Measurements from ENCODE around the gene RHOBTB3.
"Not testable (repeated sequence)": the region's sequence is repeated elsewhere in the genome, so short reads cannot be mapped to it uniquely, and the experiment has no call there.

DNA sequence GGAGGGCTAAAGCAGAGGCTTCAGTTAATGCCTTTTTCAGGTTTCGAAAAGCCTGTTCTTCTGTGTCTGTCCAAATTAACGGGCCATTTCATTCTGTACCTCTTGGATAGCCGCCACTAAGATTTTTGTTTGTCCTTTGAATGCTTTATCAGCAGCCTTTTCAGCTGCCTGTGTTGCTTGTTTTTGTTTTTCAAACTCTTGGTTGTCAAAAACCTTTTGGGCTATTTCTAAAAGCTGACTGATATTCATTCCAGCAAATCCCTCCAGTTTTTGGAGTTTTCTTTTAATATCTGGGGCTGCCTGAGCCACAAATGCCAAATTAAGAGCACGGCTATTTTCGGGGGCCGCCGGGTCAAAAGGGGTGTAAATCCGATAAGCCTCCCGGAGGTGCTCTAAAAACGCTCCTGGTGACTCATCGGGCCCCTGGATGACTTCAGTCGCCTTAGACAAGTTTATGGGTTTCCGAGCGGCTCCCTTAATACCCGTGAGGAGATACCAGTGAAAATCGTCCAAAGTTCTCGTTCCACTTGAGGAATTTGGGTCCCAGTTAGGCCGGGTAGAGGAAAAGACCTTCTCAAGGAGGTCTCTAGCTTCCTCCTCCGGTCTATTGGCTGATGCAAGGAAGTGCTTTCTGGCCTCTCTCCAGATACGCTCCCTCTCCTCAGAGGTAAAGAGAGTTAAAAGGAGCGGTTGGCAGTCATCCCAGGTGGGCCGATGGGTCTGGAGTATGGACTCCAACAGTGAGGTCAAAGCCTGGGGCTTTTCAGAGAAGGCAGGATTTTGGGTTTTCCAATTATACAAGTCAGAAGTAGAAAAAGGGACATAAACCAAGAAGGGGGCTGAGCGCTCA is 20.3 kb upstream of the RHOBTB3 start:
- TF ChIP-seq, protein P1, sequence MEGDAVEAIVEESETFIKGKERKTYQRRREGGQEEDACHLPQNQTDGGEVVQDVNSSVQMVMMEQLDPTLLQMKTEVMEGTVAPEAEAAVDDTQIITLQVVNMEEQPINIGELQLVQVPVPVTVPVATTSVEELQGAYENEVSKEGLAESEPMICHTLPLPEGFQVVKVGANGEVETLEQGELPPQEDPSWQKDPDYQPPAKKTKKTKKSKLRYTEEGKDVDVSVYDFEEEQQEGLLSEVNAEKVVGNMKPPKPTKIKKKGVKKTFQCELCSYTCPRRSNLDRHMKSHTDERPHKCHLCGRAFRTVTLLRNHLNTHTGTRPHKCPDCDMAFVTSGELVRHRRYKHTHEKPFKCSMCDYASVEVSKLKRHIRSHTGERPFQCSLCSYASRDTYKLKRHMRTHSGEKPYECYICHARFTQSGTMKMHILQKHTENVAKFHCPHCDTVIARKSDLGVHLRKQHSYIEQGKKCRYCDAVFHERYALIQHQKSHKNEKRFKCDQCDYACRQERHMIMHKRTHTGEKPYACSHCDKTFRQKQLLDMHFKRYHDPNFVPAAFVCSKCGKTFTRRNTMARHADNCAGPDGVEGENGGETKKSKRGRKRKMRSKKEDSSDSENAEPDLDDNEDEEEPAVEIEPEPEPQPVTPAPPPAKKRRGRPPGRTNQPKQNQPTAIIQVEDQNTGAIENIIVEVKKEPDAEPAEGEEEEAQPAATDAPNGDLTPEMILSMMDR (IDR thresholded peaks at IDR 0.05 in 2 of 3, conservative IDR thresholded peaks at IDR 0.05 in 1 of 3; ENCODE audit: borderline replicate concordance in 1 of 3, insufficient read depth in 1 of 3, low read depth in 2 of 3, low read length in 2 of 3), result not testable (repeated sequence)
- TF ChIP-seq SRF (IDR thresholded peaks at IDR 0.05; ENCODE audit: low read depth), result not testable (repeated sequence)
